Measurements from ENCODE around the gene SOWAHB.
A peak's percentile ranks its signal among the peaks of the same experiment; 100 is the strongest.

The SOWAHB gene

GRCh38 chr4:76897536-76898384 lies at the start of gene SOWAHB:
Gene SOWAHB (minus strand): TSS chr4:76898144. CDS start chr4:76897849, 295 bp downstream.
- peak in 1 of 2 donors; percentile 3 for DNase-seq (ENCODE audit: low read depth in 2 of 2)

GRCh38 chr4:76947369-76947768 lies 49.4 kb upstream of the SOWAHB start:
- DNase-seq (ENCODE audit: low read depth in 2 of 2): no peak

GRCh38 chr4:76943790-76944189 lies 45.8 kb upstream of the SOWAHB start:
- no peak for DNase-seq (ENCODE audit: low read depth in 2 of 2)

- no peak for DNase-seq (ENCODE audit: low read depth in 2 of 2)
Measured at GRCh38 chr4:76943129-76943620, 45.2 kb upstream of the SOWAHB start.

GRCh38 chr4:76939184-76939583 lies 41.2 kb upstream of the SOWAHB start:
- no peak for DNase-seq (ENCODE audit: low read depth in 2 of 2)

- DNase-seq (ENCODE audit: low read depth in 2 of 2): no peak
Measured at GRCh38 chr4:76931576-76932276, 33.8 kb upstream of the SOWAHB start.

- no peak for DNase-seq (ENCODE audit: low read depth in 2 of 2)
Measured at GRCh38 chr4:76931087-76931486, 33.1 kb upstream of the SOWAHB start.

- DNase-seq (ENCODE audit: low read depth in 2 of 2): no peak
Measured at GRCh38 chr4:76930685-76931084, 32.7 kb upstream of the SOWAHB start.

GRCh38 chr4:76926841-76927240 lies 28.9 kb upstream of the SOWAHB start:
- no peak for DNase-seq (ENCODE audit: low read depth in 2 of 2)

GRCh38 chr4:76923619-76924357 lies 25.8 kb upstream of the SOWAHB start:
- no peak for DNase-seq (ENCODE audit: low read depth in 2 of 2)

- no peak for DNase-seq (ENCODE audit: low read depth in 2 of 2)
Measured at GRCh38 chr4:76920715-76921114, 22.8 kb upstream of the SOWAHB start.

- DNase-seq (ENCODE audit: low read depth in 2 of 2): no peak
Measured at GRCh38 chr4:76909711-76910110, 11.8 kb upstream of the SOWAHB start.

- DNase-seq (ENCODE audit: low read depth in 2 of 2): no peak
Measured at GRCh38 chr4:76905521-76905920, 7.6 kb upstream of the SOWAHB start.

- no peak for DNase-seq (ENCODE audit: low read depth in 2 of 2)
Measured at GRCh38 chr4:76904646-76905190, 6.8 kb upstream of the SOWAHB start.

GRCh38 chr4:76902233-76902890 lies 4.4 kb upstream of the SOWAHB start:
- DNase-seq (ENCODE audit: low read depth in 2 of 2): no peak

GRCh38 chr4:76898949-76899645 lies 1.2 kb upstream of the SOWAHB start:
- no peak for DNase-seq (ENCODE audit: low read depth in 2 of 2)

- no peak for DNase-seq (ENCODE audit: low read depth in 2 of 2)
Measured at GRCh38 chr4:76898385-76898692, 395 bp upstream of the SOWAHB start.

- no peak for DNase-seq (ENCODE audit: low read depth in 2 of 2)
Measured at GRCh38 chr4:76896614-76897535, 1.1 kb downstream of the SOWAHB start.

GRCh38 chr4:76896048-76896447 lies 1.9 kb downstream of the SOWAHB start:
- DNase-seq (ENCODE audit: low read depth in 2 of 2): no peak

GRCh38 chr4:76895619-76896018 lies 2.3 kb downstream of the SOWAHB start:
- DNase-seq (ENCODE audit: low read depth in 2 of 2): no peak

All from stimulated activated CD8-positive, alpha-beta memory T cell treated with anti-CD3 and anti-CD28 coated beads, Interleukin-2, amount 100 ng/mL, for 48 hours (primary cell).